ENCODE measurements around the gene TECPR2.

Gene TECPR2

GRCh38 chr14:102360388-102360787 is 2.4 kb upstream of the TECPR2 start:
- no peak for DNase-seq (ENCODE audit: extremely low read depth, low read depth)
- TF ChIP-seq CTCF (IDR thresholded peaks at IDR 0.05; ENCODE audit: low read depth, low read length) = no peak

GRCh38 chr14:102362084-102362483 is 657 bp upstream of the TECPR2 start:
- TF ChIP-seq CTCF (IDR thresholded peaks at IDR 0.05; ENCODE audit: low read depth, low read length) = no peak
- DNase-seq (ENCODE audit: extremely low read depth, low read depth) = no peak

- no peak for DNase-seq (ENCODE audit: extremely low read depth, low read depth)
- no peak for TF ChIP-seq CTCF (IDR thresholded peaks at IDR 0.05; ENCODE audit: low read depth, low read length)
Observed at GRCh38 chr14:102363182-102363943, 622 bp downstream of the TECPR2 start.

GRCh38 chr14:102370305-102370809 is 7.6 kb downstream of the TECPR2 start:
- DNase-seq (ENCODE audit: extremely low read depth, low read depth) = no peak
- TF ChIP-seq CTCF (IDR thresholded peaks at IDR 0.05; ENCODE audit: low read depth, low read length) = no peak

GRCh38 chr14:102371361-102371760 is 8.6 kb downstream of the TECPR2 start:
- DNase-seq (ENCODE audit: extremely low read depth, low read depth) = no peak
- TF ChIP-seq CTCF (IDR thresholded peaks at IDR 0.05; ENCODE audit: low read depth, low read length) = no peak

- DNase-seq (ENCODE audit: extremely low read depth, low read depth) = no peak
Observed at GRCh38 chr14:102373110-102373509, 10.4 kb downstream of the TECPR2 start.

More at GRCh38 chr14:102373110-102373509, 10.4 kb downstream of the TECPR2 start:
- TF ChIP-seq CTCF (IDR thresholded peaks at IDR 0.05; ENCODE audit: low read depth, low read length) = no peak
